ENCODE results near the gene GPX5. TPM values are rescaled to one million over a fixed set of nuclear protein-coding genes. Genes with fewer than 3 reads are reported as not detected.

GPX5 gene
- total and polyA plus RNA-seq, 2 experiments from 2014 or later: not detected

- TF ChIP-seq JUNB (IDR thresholded peaks at IDR 0.05; ENCODE audit: unreplicated experiment) (no peak), STAT1 (IDR thresholded peaks at IDR 0.05; ENCODE audit: unreplicated experiment) (no peak), EZH2phosphoT487 (IDR thresholded peaks at IDR 0.05; ENCODE audit: unreplicated experiment) (no peak)
These were observed 7.7 kb upstream of the GPX5 start (continued) for GRCh38 chr6:28517964-28518363.

- H3F3A ChIP-seq (replicated peaks; ENCODE audit: low read depth): no peaks in the 10 kb centered on the region
- H3K27ac Mint-ChIP-seq: no peak overlapping the region
- H3K27me3 Mint-ChIP-seq (ENCODE audit: insufficient read depth, low read depth, poor library complexity): peaks cover 2% of the 10 kb centered on the region
- DNase-seq (ENCODE audit: low spot score) (no peak), ATAC-seq (no peak)
- no peaks in the 10 kb centered on the region for H3K9me3 Mint-ChIP-seq
- no peaks in the 10 kb centered on the region for H4K20me1 ChIP-seq (replicated peaks; ENCODE audit: insufficient read depth)
- H3K27me3 ChIP-seq (ENCODE audit: insufficient read depth): no peaks in the 10 kb centered on the region
- peaks cover 12% of the 10 kb centered on the region for H3K4me1 Mint-ChIP-seq
- H3K4me3 ChIP-seq: no peak overlapping the region
- no peaks in the 10 kb centered on the region for H3K36me3 Mint-ChIP-seq (ENCODE audit: low read depth)
- no peak overlapping the region for H3K27ac ChIP-seq (ENCODE audit: low read depth)
- peaks cover 8% of the 10 kb centered on the region; the same call in 1 of the 2 replicates for H3K9me2 ChIP-seq (ENCODE audit: insufficient read depth)
- no peaks in the 10 kb centered on the region for H3K79me2 ChIP-seq (replicated peaks; ENCODE audit: insufficient read depth)
- no peak overlapping the region for H3K4me3 Mint-ChIP-seq
- no peaks in the 10 kb centered on the region for H3K4me1 ChIP-seq (ENCODE audit: insufficient read depth)
- H2AFZ ChIP-seq: no peak overlapping the region
- H3K36me3 ChIP-seq (ENCODE audit: insufficient read depth): no peaks in the 10 kb centered on the region
- TF ChIP-seq CTCF (conservative IDR thresholded peaks at IDR 0.05; ENCODE audit: low read depth in 2 of 2): no peak
- no peak for TF ChIP-seq EZH2 (IDR thresholded peaks at IDR 0.05; ENCODE audit: low read depth, unreplicated experiment)
- TF ChIP-seq POLR2AphosphoS5 (IDR thresholded peaks at IDR 0.05; ENCODE audit: low read depth): no peak
- no peak for TF ChIP-seq REST (IDR thresholded peaks at IDR 0.05; ENCODE audit: unreplicated experiment)
- no peak for TF ChIP-seq CREB1 (CRISPR knock-in tag; IDR thresholded peaks at IDR 0.05; ENCODE audit: low read depth)
- no peak overlapping the region for H3K4me2 ChIP-seq
These were observed 3.0 kb upstream of the GPX5 start for GRCh38 chr6:28522594-28523240.

GRCh38 chr6:28523241-28523622 is 2.4 kb upstream of the GPX5 start:
- Histone ChIP-seq H3K27ac (ENCODE audit: low read depth) (no peak overlapping the region), H3K9me2 (ENCODE audit: insufficient read depth) (peaks cover 8% of the 10 kb centered on the region; the same call in 1 of the 2 replicates), H3K4me2 (no peak overlapping the region), H3K27me3 (ENCODE audit: insufficient read depth) (no peaks in the 10 kb centered on the region), H3K4me3 (no peak overlapping the region), H3K36me3 (ENCODE audit: insufficient read depth) (no peaks in the 10 kb centered on the region), H3K79me2 (replicated peaks; ENCODE audit: insufficient read depth) (no peaks in the 10 kb centered on the region), H3K4me1 (ENCODE audit: insufficient read depth) (no peaks in the 10 kb centered on the region), H4K20me1 (replicated peaks; ENCODE audit: insufficient read depth) (no peaks in the 10 kb centered on the region), H3F3A (replicated peaks; ENCODE audit: low read depth) (no peaks in the 10 kb centered on the region), H2AFZ (peak overlapping the region; percentile 89)
- ATAC-seq (peak; percentile 97), DNase-seq (ENCODE audit: low spot score) (peak; percentile 73)
- Mint-ChIP-seq H3K36me3 (ENCODE audit: low read depth) (no peaks in the 10 kb centered on the region), H3K4me1 (peaks cover 12% of the 10 kb centered on the region), H3K27ac (no peak overlapping the region), H3K9me3 (no peaks in the 10 kb centered on the region), H3K27me3 (ENCODE audit: insufficient read depth, low read depth, poor library complexity) (peaks cover 2% of the 10 kb centered on the region), H3K4me3 (no peak overlapping the region)
- TF ChIP-seq NANOG (IDR thresholded peaks at IDR 0.05; ENCODE audit: borderline replicate concordance): no peak
- TF ChIP-seq STAT1 (IDR thresholded peaks at IDR 0.05; ENCODE audit: unreplicated experiment): no peak
- no peak for TF ChIP-seq EZH2phosphoT487 (IDR thresholded peaks at IDR 0.05; ENCODE audit: unreplicated experiment)
- TF ChIP-seq REST (IDR thresholded peaks at IDR 0.05; ENCODE audit: unreplicated experiment): no peak
- no peak for TF ChIP-seq CTCF (conservative IDR thresholded peaks at IDR 0.05; ENCODE audit: low read depth in 2 of 2)
- no peak for TF ChIP-seq ZNF331 (CRISPR knock-in tag; IDR thresholded peaks at IDR 0.05; ENCODE audit: low read depth)

Data from GM23338 (cell line).